Parathyroid adenoma (tissue), 2 donors: ENCODE measurements around the gene ZNHIT1.

ENCODE experiments used
- H2AFZ ChIP-seq: fragments of 300-600 bp; sonication (generic); one replicate; pipeline ENCODE4 v1.7.0; 2017; ENCODE audit warnings: antibody characterized with exemption, mild to moderate bottlenecking
- H3K27ac ChIP-seq: fragments of 300-600 bp; sonication (generic); one replicate; pipeline ENCODE4 v1.7.0; 2017
- H3K27me3 ChIP-seq: fragments of 300-600 bp; sonication (generic); one replicate; pipeline ENCODE4 v1.7.0; 2017; ENCODE audit warnings: low read length; ENCODE audit not compliant: control insufficient read depth, insufficient read depth
- H3K36me3 ChIP-seq: fragments of 300-600 bp; sonication (generic); one replicate; pipeline ENCODE4 v1.7.0; 2017; ENCODE audit warnings: low read length; ENCODE audit not compliant: control insufficient read depth, insufficient read depth
- H3K4me1 ChIP-seq: fragments of 300-600 bp; sonication (generic); one replicate; pipeline ENCODE4 v1.7.0; 2017; ENCODE audit warnings: control low read depth
- H3K4me2 ChIP-seq: fragments of 300-600 bp; sonication (generic); one replicate; pipeline ENCODE4 v1.7.0; 2017; ENCODE audit warnings: low read length
- H3K4me3 ChIP-seq: fragments of 300-600 bp; sonication (generic); one replicate; pipeline ENCODE4 v1.7.0; 2017; ENCODE audit warnings: low read depth, low read length
- H3K79me2 ChIP-seq: fragments of 300-600 bp; sonication (generic); one replicate; pipeline ENCODE4 v1.7.0; 2017; ENCODE audit warnings: control low read depth
- H3K9ac ChIP-seq: fragments of 300-600 bp; sonication (generic); one replicate; pipeline ENCODE4 v1.7.0; 2017; ENCODE audit warnings: mild to moderate bottlenecking
- H3K9me3 ChIP-seq: fragments of 300-600 bp; sonication (generic); one replicate; pipeline ENCODE4 v1.7.0; 2017; ENCODE audit warnings: low read length; ENCODE audit not compliant: control insufficient read depth
- TF ChIP-seq, protein P1 (sequence below): fragments of 300-600 bp; sonication (generic); IDR thresholded peaks from one replicate; pipeline ENCODE4 v1.7.0; 2017; ENCODE audit warnings: antibody characterized with exemption, mild to moderate bottlenecking
- donor health status: primary hyperparathyroidism.

The ZNHIT1 gene

DNA sequence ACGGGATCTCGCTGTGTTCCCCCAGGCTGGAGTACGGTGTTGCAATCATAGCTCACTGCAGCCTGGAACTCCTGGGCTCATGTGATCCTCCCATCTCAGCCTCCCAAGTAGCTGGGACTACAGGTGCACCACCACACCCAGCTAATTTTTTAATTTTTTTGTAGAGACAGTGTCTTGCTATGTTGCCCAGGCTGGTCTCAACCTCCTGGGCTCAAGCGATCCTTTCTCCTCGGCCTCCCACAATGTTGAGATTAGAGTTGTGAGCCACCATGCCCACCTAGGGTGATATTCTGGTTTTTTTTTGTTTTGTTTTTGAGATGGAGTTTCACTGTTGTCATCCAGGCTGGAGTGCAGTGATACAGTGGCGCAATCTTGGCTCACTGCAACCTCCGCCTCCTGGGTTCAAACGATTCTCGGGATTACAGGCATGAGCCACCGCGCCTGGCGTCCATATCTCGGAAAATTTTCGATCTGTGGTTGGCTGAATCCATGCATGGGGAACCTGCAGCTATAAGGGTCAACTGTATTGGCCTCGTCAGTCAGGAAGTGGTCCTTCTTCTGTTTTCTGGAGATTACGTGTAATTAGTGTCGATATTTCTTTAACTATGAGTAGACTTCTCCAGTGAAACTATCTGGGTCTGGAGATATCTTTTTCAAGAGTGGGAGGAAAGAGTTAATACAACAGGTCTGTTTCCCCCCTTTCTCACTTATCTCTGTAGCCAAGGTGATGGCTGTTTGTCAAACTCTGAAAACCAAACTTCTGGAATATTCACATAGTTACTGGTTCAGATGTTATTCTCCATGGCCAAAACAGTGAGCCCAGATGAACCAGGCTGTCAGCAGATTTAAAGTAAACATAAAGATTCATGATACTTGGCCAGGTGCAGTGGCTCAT is 47.9 kb downstream of the ZNHIT1 start:
- Histone ChIP-seq H3K27me3 (no peaks in the 10 kb centered on the region), H3K9ac (no peak overlapping the region), H3K4me2 (no peak overlapping the region), H2AFZ (no peak overlapping the region), H3K79me2 (no peaks in the 10 kb centered on the region), H3K9me3 (no peaks in the 10 kb centered on the region), H3K4me1 (no peaks in the 10 kb centered on the region), H3K36me3 (no peaks in the 10 kb centered on the region), H3K27ac (no peak overlapping the region), H3K4me3 (no peak overlapping the region)
- TF ChIP-seq, protein P1, sequence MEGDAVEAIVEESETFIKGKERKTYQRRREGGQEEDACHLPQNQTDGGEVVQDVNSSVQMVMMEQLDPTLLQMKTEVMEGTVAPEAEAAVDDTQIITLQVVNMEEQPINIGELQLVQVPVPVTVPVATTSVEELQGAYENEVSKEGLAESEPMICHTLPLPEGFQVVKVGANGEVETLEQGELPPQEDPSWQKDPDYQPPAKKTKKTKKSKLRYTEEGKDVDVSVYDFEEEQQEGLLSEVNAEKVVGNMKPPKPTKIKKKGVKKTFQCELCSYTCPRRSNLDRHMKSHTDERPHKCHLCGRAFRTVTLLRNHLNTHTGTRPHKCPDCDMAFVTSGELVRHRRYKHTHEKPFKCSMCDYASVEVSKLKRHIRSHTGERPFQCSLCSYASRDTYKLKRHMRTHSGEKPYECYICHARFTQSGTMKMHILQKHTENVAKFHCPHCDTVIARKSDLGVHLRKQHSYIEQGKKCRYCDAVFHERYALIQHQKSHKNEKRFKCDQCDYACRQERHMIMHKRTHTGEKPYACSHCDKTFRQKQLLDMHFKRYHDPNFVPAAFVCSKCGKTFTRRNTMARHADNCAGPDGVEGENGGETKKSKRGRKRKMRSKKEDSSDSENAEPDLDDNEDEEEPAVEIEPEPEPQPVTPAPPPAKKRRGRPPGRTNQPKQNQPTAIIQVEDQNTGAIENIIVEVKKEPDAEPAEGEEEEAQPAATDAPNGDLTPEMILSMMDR = no peak

DNA sequence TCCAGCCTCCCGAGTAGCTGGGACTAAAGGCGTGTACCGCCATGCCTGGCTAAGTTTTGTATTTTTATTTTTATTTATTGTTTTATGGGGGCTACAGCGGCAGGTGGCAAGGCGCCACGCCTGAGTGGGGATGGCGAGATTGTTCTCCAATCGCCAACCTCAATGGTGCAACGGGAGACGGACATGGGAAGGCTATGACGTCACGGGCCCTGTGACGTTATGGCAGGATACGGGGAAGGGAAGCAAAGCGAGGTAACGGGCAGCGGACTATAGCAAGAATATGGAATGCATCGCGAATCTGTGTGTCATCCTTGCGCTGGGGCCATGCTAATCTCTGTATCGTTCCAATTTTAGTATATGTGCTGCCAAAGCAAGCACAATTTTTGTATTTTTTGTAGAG is 51.7 kb downstream of the ZNHIT1 start:
- Histone ChIP-seq H2AFZ (no peak overlapping the region), H3K9me3 (no peaks in the 10 kb centered on the region), H3K36me3 (no peaks in the 10 kb centered on the region), H3K4me3 (no peak overlapping the region), H3K9ac (no peak overlapping the region), H3K4me2 (no peak overlapping the region), H3K27me3 (no peaks in the 10 kb centered on the region), H3K79me2 (no peaks in the 10 kb centered on the region), H3K4me1 (no peaks in the 10 kb centered on the region), H3K27ac (no peak overlapping the region)
- TF ChIP-seq, protein P1 = no peak

DNA sequence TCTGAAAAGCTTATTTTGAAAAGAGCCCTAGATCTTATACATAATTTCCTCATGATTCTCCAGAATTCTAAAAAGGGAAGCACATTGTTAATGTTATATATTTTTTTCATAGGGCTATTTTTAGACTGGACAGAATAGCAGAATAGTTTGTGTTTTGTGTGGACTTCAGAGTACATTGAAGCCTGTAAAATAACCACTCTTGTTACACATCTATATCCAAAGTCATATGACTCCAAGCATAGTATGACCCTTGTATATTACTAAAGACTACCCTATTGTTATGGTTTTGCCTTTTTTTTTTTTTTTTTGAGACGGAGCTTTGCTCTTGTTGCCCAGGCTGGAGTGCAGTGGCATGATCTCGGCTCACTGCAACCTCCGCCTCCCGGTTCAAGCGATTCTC is 53.1 kb downstream of the ZNHIT1 start:
- Histone ChIP-seq H3K4me2 (no peak overlapping the region), H3K9ac (no peak overlapping the region), H3K36me3 (no peaks in the 10 kb centered on the region), H3K4me3 (no peak overlapping the region), H3K9me3 (no peaks in the 10 kb centered on the region), H3K4me1 (no peaks in the 10 kb centered on the region), H3K79me2 (no peaks in the 10 kb centered on the region), H3K27ac (no peak overlapping the region), H3K27me3 (no peaks in the 10 kb centered on the region), H2AFZ (no peak overlapping the region)
- TF ChIP-seq, protein P1 = no peak

DNA sequence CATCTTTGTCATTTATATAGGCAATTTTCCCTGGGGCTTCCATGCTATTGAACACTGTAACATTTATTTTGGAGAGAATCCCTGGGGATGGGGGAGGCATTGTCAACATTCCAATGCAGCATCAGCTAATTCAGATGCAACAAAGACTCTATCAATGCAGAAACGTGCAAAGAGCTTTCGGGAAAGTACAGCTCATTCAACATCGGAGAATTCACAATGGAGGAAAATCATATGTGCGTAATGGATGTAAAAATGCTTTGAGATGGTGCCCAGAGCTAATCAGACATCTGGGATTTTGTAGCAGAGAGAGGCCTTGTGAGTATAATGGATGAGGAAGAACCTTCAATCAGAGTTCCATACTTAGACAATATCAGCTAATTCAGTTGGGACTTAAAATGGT is 55.2 kb downstream of the ZNHIT1 start:
- no peaks in the 10 kb centered on the region for H3K79me2 ChIP-seq
- no peak overlapping the region for H2AFZ ChIP-seq
- H3K36me3 ChIP-seq = no peaks in the 10 kb centered on the region
- H3K4me1 ChIP-seq = no peaks in the 10 kb centered on the region
- no peak overlapping the region for H3K27ac ChIP-seq
- no peak overlapping the region for H3K4me2 ChIP-seq
- TF ChIP-seq, protein P1 = no peak
- no peak overlapping the region for H3K4me3 ChIP-seq
- no peaks in the 10 kb centered on the region for H3K9me3 ChIP-seq
- H3K27me3 ChIP-seq = no peaks in the 10 kb centered on the region
- no peak overlapping the region for H3K9ac ChIP-seq
